ENCODE data around the gene GGTA1.
A peak's percentile ranks its signal among the peaks of the same experiment; 100 is the strongest.

GGTA1 gene

GRCh38 chr9:121424024-121424432 is 75.6 kb downstream of the GGTA1 start:
- no peak overlapping the region for H3K27ac ChIP-seq (ENCODE audit: low read length, poor library complexity, severe bottlenecking)
- no peak overlapping the region for H2BK5ac ChIP-seq (ENCODE audit: low read depth, low read length, poor library complexity, severe bottlenecking)
- no peak overlapping the region for H3K23ac ChIP-seq (ENCODE audit: low read length in 2 of 2)
- no peak overlapping the region for H3K9ac ChIP-seq (ENCODE audit: low read length)
- H4K8ac ChIP-seq (ENCODE audit: low read length) = no peak overlapping the region
- DNase-seq = peak; percentile 5
- no peak overlapping the region for H3K4ac ChIP-seq (ENCODE audit: low read depth in 1 of 2, low read length in 2 of 2)
- H3K4me2 ChIP-seq (ENCODE audit: low read length, poor library complexity, severe bottlenecking) = no peak overlapping the region
- H3K79me1 ChIP-seq (replicated peaks; ENCODE audit: low read length, poor library complexity, severe bottlenecking) = no peaks in the 10 kb centered on the region
- H2BK12ac ChIP-seq (ENCODE audit: low read length in 2 of 2) = no peak overlapping the region
- H2BK15ac ChIP-seq (ENCODE audit: low read depth, poor library complexity, severe bottlenecking) = no peak overlapping the region
- H2AK5ac ChIP-seq (ENCODE audit: low read length, severe bottlenecking) = no peak overlapping the region
- no peak overlapping the region for H3K4me3 ChIP-seq (ENCODE audit: insufficient read depth in 1 of 2, low read depth in 1 of 2, low read length in 2 of 2)
- no peak overlapping the region for H3K14ac ChIP-seq (ENCODE audit: low read length in 2 of 2)
- H3K27me3 ChIP-seq (ENCODE audit: control insufficient read depth in 1 of 2, insufficient read depth in 1 of 2, low read length in 2 of 2) = peaks cover 6 to 16% of the 10 kb centered on the region in 2 experiments
- WGBS = 100% methylated on average over 1 of the region's 1 CpG
- H3K4me1 ChIP-seq (ENCODE audit: control insufficient read depth, insufficient read depth, low read depth, low read length) = no peaks in the 10 kb centered on the region
- no peaks in the 10 kb centered on the region for H3K36me3 ChIP-seq (ENCODE audit: control insufficient read depth in 1 of 2, insufficient read depth in 2 of 2, low read depth in 1 of 2, low read length in 2 of 2)
- no peak overlapping the region for H4K91ac ChIP-seq (ENCODE audit: low read length)
- no peak overlapping the region for H3K18ac ChIP-seq (ENCODE audit: low read depth in 1 of 2, low read length in 2 of 2)
- H3K9me3 ChIP-seq (ENCODE audit: control insufficient read depth, low read length) = peaks cover 3% of the 10 kb centered on the region
- no peak overlapping the region for H2BK120ac ChIP-seq (ENCODE audit: low read depth, low read length)
- H2AFZ ChIP-seq (ENCODE audit: low read depth, low read length) = no peak overlapping the region

- H4K91ac ChIP-seq (ENCODE audit: low read length) = no peak overlapping the region
- no peak overlapping the region for H4K8ac ChIP-seq (ENCODE audit: low read length)
- H2BK15ac ChIP-seq (ENCODE audit: low read depth, poor library complexity, severe bottlenecking) = no peak overlapping the region
These were observed 87.7 kb downstream of the GGTA1 start for GRCh38 chr9:121411993-121412392.

GRCh38 chr9:121405899-121406298 is 93.7 kb downstream of the GGTA1 start:
- H3K27me3 ChIP-seq (ENCODE audit: control insufficient read depth in 1 of 2, insufficient read depth in 1 of 2, low read length in 2 of 2) = peaks cover 0 to 6% of the 10 kb centered on the region in 2 experiments
- H3K4me1 ChIP-seq (ENCODE audit: control insufficient read depth, insufficient read depth, low read depth, low read length) = no peaks in the 10 kb centered on the region
- no peak overlapping the region for H3K9ac ChIP-seq (ENCODE audit: low read length)
- H3K4me3 ChIP-seq (ENCODE audit: insufficient read depth in 1 of 2, low read depth in 1 of 2, low read length in 2 of 2) = no peak overlapping the region
- no peak overlapping the region for H2BK15ac ChIP-seq (ENCODE audit: low read depth, poor library complexity, severe bottlenecking)
- no CpG with 5 or more reads among the region's 1 CpG for WGBS
- no peak overlapping the region for H2AK5ac ChIP-seq (ENCODE audit: low read length, severe bottlenecking)
- H3K14ac ChIP-seq (ENCODE audit: low read length in 2 of 2) = no peak overlapping the region
- no peak overlapping the region for H2BK120ac ChIP-seq (ENCODE audit: low read depth, low read length)
- H2BK12ac ChIP-seq (ENCODE audit: low read length in 2 of 2) = no peak overlapping the region
- H3K27ac ChIP-seq (ENCODE audit: low read length, poor library complexity, severe bottlenecking) = no peak overlapping the region
- H3K4me2 ChIP-seq (ENCODE audit: low read length, poor library complexity, severe bottlenecking) = no peak overlapping the region
- H2AFZ ChIP-seq (ENCODE audit: low read depth, low read length) = no peak overlapping the region
- no peak overlapping the region for H3K4ac ChIP-seq (ENCODE audit: low read depth in 1 of 2, low read length in 2 of 2)
- no peak overlapping the region for H3K23ac ChIP-seq (ENCODE audit: low read length in 2 of 2)
- DNase-seq = no peak
- no peak overlapping the region for H2BK5ac ChIP-seq (ENCODE audit: low read depth, low read length, poor library complexity, severe bottlenecking)
- H4K8ac ChIP-seq (ENCODE audit: low read length) = no peak overlapping the region
- no peak overlapping the region for H3K18ac ChIP-seq (ENCODE audit: low read depth in 1 of 2, low read length in 2 of 2)
- H4K91ac ChIP-seq (ENCODE audit: low read length) = no peak overlapping the region
- H3K79me1 ChIP-seq (replicated peaks; ENCODE audit: low read length, poor library complexity, severe bottlenecking) = no peaks in the 10 kb centered on the region
- H3K9me3 ChIP-seq (ENCODE audit: control insufficient read depth, low read length) = no peaks in the 10 kb centered on the region
- H3K36me3 ChIP-seq (ENCODE audit: control insufficient read depth in 1 of 2, insufficient read depth in 2 of 2, low read depth in 1 of 2, low read length in 2 of 2) = no peaks in the 10 kb centered on the region

More at GRCh38 chr9:121411993-121412392, 87.7 kb downstream of the GGTA1 start:
- Histone ChIP-seq H2BK12ac (ENCODE audit: low read length in 2 of 2) (no peak overlapping the region), H3K4me3 (ENCODE audit: insufficient read depth in 1 of 2, low read depth in 1 of 2, low read length in 2 of 2) (no peak overlapping the region), H2AFZ (ENCODE audit: low read depth, low read length) (no peak overlapping the region), H3K4me2 (ENCODE audit: low read length, poor library complexity, severe bottlenecking) (no peak overlapping the region), H3K36me3 (ENCODE audit: control insufficient read depth in 1 of 2, insufficient read depth in 2 of 2, low read depth in 1 of 2, low read length in 2 of 2) (no peaks in the 10 kb centered on the region), H3K27ac (ENCODE audit: low read length, poor library complexity, severe bottlenecking) (no peak overlapping the region), H3K9me3 (ENCODE audit: control insufficient read depth, low read length) (no peaks in the 10 kb centered on the region), H3K4me1 (ENCODE audit: control insufficient read depth, insufficient read depth, low read depth, low read length) (no peaks in the 10 kb centered on the region), H2BK5ac (ENCODE audit: low read depth, low read length, poor library complexity, severe bottlenecking) (no peak overlapping the region), H3K23ac (ENCODE audit: low read length in 2 of 2) (no peak overlapping the region), H3K4ac (ENCODE audit: low read depth in 1 of 2, low read length in 2 of 2) (no peak overlapping the region), H3K18ac (ENCODE audit: low read depth in 1 of 2, low read length in 2 of 2) (no peak overlapping the region), H3K14ac (ENCODE audit: low read length in 2 of 2) (no peak overlapping the region), H3K27me3 (ENCODE audit: control insufficient read depth in 1 of 2, insufficient read depth in 1 of 2, low read length in 2 of 2) (peaks cover 11 to 14% of the 10 kb centered on the region in 2 experiments), H3K79me1 (replicated peaks; ENCODE audit: low read length, poor library complexity, severe bottlenecking) (no peaks in the 10 kb centered on the region), H2BK120ac (ENCODE audit: low read depth, low read length) (no peak overlapping the region), H3K9ac (ENCODE audit: low read length) (no peak overlapping the region), H2AK5ac (ENCODE audit: low read length, severe bottlenecking) (no peak overlapping the region)
- 67% methylated on average over 3 of the region's 3 CpGs for WGBS
- no peak for DNase-seq

Measured in mesenchymal stem cell (in vitro differentiated cells and primary cell).